T-helper 2 cell treated with Interferon-gamma antibody and Interleukin-4, amounts not matched to agents 100 ng/mL and 5 ng/mL, for 36 hours (primary cell): ENCODE results near the gene LRRC59. TPM values are rescaled to one million over a fixed set of nuclear protein-coding genes. Genes with fewer than 3 reads are reported as not detected.
"Not testable (repeated sequence)": the region's sequence is repeated elsewhere in the genome, so short reads cannot be mapped to it uniquely, and the experiment has no call there.

Experiments used
- intact Hi-C: fragments of 100-400 bp; cut with micrococcal nuclease; formaldehyde crosslinking; loops from one replicate; pipeline ENCODE4 v1.15.1; 2023
- total RNA-seq: library from RNA; stranded (reverse); gene quantifications from 2 replicates; pipeline ENCODE4 v1.2.3, GENCODE V29; 2022

The LRRC59 gene
- 92.8 and 94.4 TPM in 2 replicates for total RNA-seq

GRCh38 chr17:50397111-50397918 lies at the start of gene LRRC59:
TSS of gene LRRC59 (minus strand) at chr17:50397523. CDS start at chr17:50397317, 206 bp downstream.
- intact Hi-C loops, result loop anchor here (1.0 to 2.0 kb wide), 4 partner anchors 25 to 81 kb away; partner anchors contain the start of genes EME1, MRPL27 and RSAD1

GRCh38 chr17:50445730-50446325 lies 48.5 kb upstream of the LRRC59 start:
- intact Hi-C loops, result no loop called here

- intact Hi-C loops, result no loop called here
These were observed 47.8 kb upstream of the LRRC59 start for GRCh38 chr17:50444841-50445715.

- intact Hi-C loops, result no loop called here
These were observed 46.2 kb upstream of the LRRC59 start for GRCh38 chr17:50443505-50443974.

GRCh38 chr17:50440838-50441829 lies 43.8 kb upstream of the LRRC59 start:
- intact Hi-C loops, result no loop called here

- intact Hi-C loops, result no loop called here
These were observed 43.0 kb upstream of the LRRC59 start for GRCh38 chr17:50440172-50440837.

GRCh38 chr17:50439008-50439407 lies 41.7 kb upstream of the LRRC59 start:
- intact Hi-C loops, result no loop called here

- intact Hi-C loops, result no loop called here
These were observed 40.1 kb upstream of the LRRC59 start for GRCh38 chr17:50437409-50437808.

- intact Hi-C loops, result no loop called here
These were observed 34.9 kb upstream of the LRRC59 start for GRCh38 chr17:50432125-50432762.

- intact Hi-C loops, result no loop called here
These were observed 33.7 kb upstream of the LRRC59 start for GRCh38 chr17:50430821-50431618.

GRCh38 chr17:50429793-50430192 lies 32.5 kb upstream of the LRRC59 start:
- intact Hi-C loops, result no loop called here

GRCh38 chr17:50428831-50429424 lies 31.6 kb upstream of the LRRC59 start:
- intact Hi-C loops, result no loop called here

- intact Hi-C loops, result not testable (repeated sequence)
These were observed 30.8 kb upstream of the LRRC59 start for GRCh38 chr17:50428126-50428525.

- intact Hi-C loops, result loop anchor here (1.0 to 2.0 kb wide), 2 partner anchors 30 to 52 kb away; partner anchors contain the start of genes LRRC59 and RSAD1
These were observed 29.8 kb upstream of the LRRC59 start for GRCh38 chr17:50426814-50427787.

- intact Hi-C loops, result loop anchor here (2.0 kb wide), 1 partner anchor 52 kb away; the partner anchor contains the start of gene RSAD1
These were observed 29.1 kb upstream of the LRRC59 start for GRCh38 chr17:50426472-50426782.

- intact Hi-C loops, result loop anchor here (2.0 kb wide), 1 partner anchor 53 kb away; the partner anchor contains the start of gene RSAD1
These were observed 28.6 kb upstream of the LRRC59 start, which contains the start of gene ACSF2 for GRCh38 chr17:50425682-50426471. TSS of gene ACSF2 (plus strand) at chr17:50426218. CDS start at chr17:50426262, 44 bp downstream.
